ENCODE data around the gene CCDC88C.

The CCDC88C gene

GRCh38 chr14:91320266-91320665 is 97.4 kb downstream of the CCDC88C start:
- H3K9me3 ChIP-seq = no peaks in the 10 kb centered on the region
- no peak for TF ChIP-seq CTCF (IDR thresholded peaks at IDR 0.05)
- H3K36me3 ChIP-seq = no peaks in the 10 kb centered on the region
- H3K27ac ChIP-seq = no peak overlapping the region
- intact Hi-C loops (cut with DNase I; ENCODE audit: low total_unique reads) = loop anchor here (5.0 kb wide), 1 partner anchor 97 kb away; the partner anchor contains the start of gene CCDC88C
- peaks cover 0 to 16% of the 10 kb centered on the region in 2 donors for H3K27me3 ChIP-seq
- no peak for DNase-seq
- H3K4me3 ChIP-seq = no peak overlapping the region
- peaks cover 0 to 10% (median 6%) of the 10 kb centered on the region in 4 donors for H3K4me1 ChIP-seq

- DNase-seq = no peak
- H3K36me3 ChIP-seq = peaks cover 0 to 2% (median 0%) of the 10 kb centered on the region in 3 donors
Measured at GRCh38 chr14:91318911-91319310, 98.7 kb downstream of the CCDC88C start.

GRCh38 chr14:91317381-91318308 is 100.0 kb downstream of the CCDC88C start:
- Histone ChIP-seq H3K27me3 (peaks cover 0 to 16% of the 10 kb centered on the region in 2 donors), H3K27ac (no peak overlapping the region), H3K9me3 (no peaks in the 10 kb centered on the region), H3K4me3 (no peak overlapping the region), H3K4me1 (peaks cover 0 to 9% (median 1%) of the 10 kb centered on the region in 4 donors), H3K36me3 (peaks cover 0 to 12% (median 0%) of the 10 kb centered on the region in 3 donors)
- peak in 1 of 2 donors; percentile 42 for DNase-seq
- no peak for TF ChIP-seq CTCF (IDR thresholded peaks at IDR 0.05)
- intact Hi-C loops (cut with DNase I; ENCODE audit: low total_unique reads) = no loop called here

More at GRCh38 chr14:91318911-91319310, 98.7 kb downstream of the CCDC88C start:
- H3K4me3 ChIP-seq = no peak overlapping the region
- no peaks in the 10 kb centered on the region for H3K9me3 ChIP-seq
- no peak overlapping the region for H3K27ac ChIP-seq
- peaks cover 0 to 16% of the 10 kb centered on the region in 2 donors for H3K27me3 ChIP-seq
- H3K4me1 ChIP-seq = peaks cover 0 to 9% (median 5%) of the 10 kb centered on the region in 4 donors
- intact Hi-C loops (cut with DNase I; ENCODE audit: low total_unique reads) = no loop called here
- no peak for TF ChIP-seq CTCF (IDR thresholded peaks at IDR 0.05)

- no peak for DNase-seq
- H3K9me3 ChIP-seq = no peaks in the 10 kb centered on the region
- TF ChIP-seq CTCF (IDR thresholded peaks at IDR 0.05) = no peak
- intact Hi-C loops (cut with DNase I; ENCODE audit: low total_unique reads) = no loop called here
- no peak overlapping the region for H3K27ac ChIP-seq
- peaks cover 0 to 16% of the 10 kb centered on the region in 2 donors for H3K27me3 ChIP-seq
- H3K4me1 ChIP-seq = peaks cover 0 to 9% (median 1%) of the 10 kb centered on the region in 4 donors
- peaks cover 0 to 12% (median 0%) of the 10 kb centered on the region in 3 donors for H3K36me3 ChIP-seq
- no peak overlapping the region for H3K4me3 ChIP-seq
Measured at GRCh38 chr14:91316761-91317160, 100.9 kb downstream of the CCDC88C start.

- H3K4me1 ChIP-seq = peaks cover 0 to 9% (median 1%) of the 10 kb centered on the region in 4 donors
- peaks cover 0 to 16% of the 10 kb centered on the region in 2 donors for H3K27me3 ChIP-seq
- H3K4me3 ChIP-seq = no peak overlapping the region
- no peak overlapping the region for H3K27ac ChIP-seq
- TF ChIP-seq CTCF (IDR thresholded peaks at IDR 0.05) = no peak
- DNase-seq = no peak
- H3K9me3 ChIP-seq = no peaks in the 10 kb centered on the region
- peaks cover 0 to 12% (median 0%) of the 10 kb centered on the region in 3 donors for H3K36me3 ChIP-seq
- intact Hi-C loops (cut with DNase I; ENCODE audit: low total_unique reads) = no loop called here
Measured at GRCh38 chr14:91315844-91316267, 101.8 kb downstream of the CCDC88C start.

All from tibial artery (tissue), 4 donors.